GM12878 (cell line): ENCODE data around the gene CNTN4. TPM values are rescaled to one million over a fixed set of nuclear protein-coding genes. Genes with fewer than 3 reads are reported as not detected.

Experiments used
- BCL3 ChIP-seq: IDR thresholded peaks from 2 replicates; pipeline ENCODE4 v1.6.1; 2011; ENCODE audit warnings: borderline replicate concordance, low read depth, mild to moderate bottlenecking, moderate library complexity, low read length; ENCODE audit not compliant: insufficient read depth, poor library complexity, severe bottlenecking
- CEBPB ChIP-seq, 2 experiments: fragments of 150-350 bp in 1 of 2; IDR thresholded peaks; 2 replicates each; pipeline ENCODE4 v1.6.1; 2012 to 2014; ENCODE audit warnings: low read depth in 2 of 2, low read length in 2 of 2, borderline replicate concordance in 1 of 2, inconsistent platforms in 1 of 2
- CHD2 ChIP-seq: IDR thresholded peaks from 2 replicates; pipeline ENCODE4 v1.6.1; 2011; ENCODE audit warnings: low read depth, low read length, improper control_type of control experiment, borderline replicate concordance
- E2F4 ChIP-seq: IDR thresholded peaks from 2 replicates; pipeline ENCODE4 v1.6.1; 2012; ENCODE audit warnings: low read depth, low read length, improper control_type of control experiment
- EED ChIP-seq: sonication (generic); IDR thresholded peaks from 2 replicates; pipeline ENCODE4 v1.6.1; 2016; ENCODE audit warnings: antibody characterized with exemption, low read depth
- ETV6 ChIP-seq, 2 experiments: fragments of 450-650 bp in 1 of 2; IDR thresholded peaks in 1 of 2; conservative IDR thresholded peaks in 1 of 2; 2 replicates each; pipeline ENCODE4 v1.6.1; 2014; ENCODE audit warnings: antibody characterized with exemption in 1 of 2, borderline replicate concordance in 1 of 2, low read depth in 1 of 2, mild to moderate bottlenecking in 1 of 2, moderate library complexity in 1 of 2
- GATAD2B ChIP-seq: fragments of 450-650 bp; conservative IDR thresholded peaks from 2 replicates; pipeline ENCODE4 v1.6.1; 2017; ENCODE audit warnings: low read depth, mild to moderate bottlenecking, moderate library complexity
- HDAC6 ChIP-seq: fragments of 200-600 bp; sonication (generic); IDR thresholded peaks from one replicate; pipeline ENCODE4 v1.8.0; 2017; ENCODE audit warnings: antibody characterized with exemption; ENCODE audit not compliant: unreplicated experiment
- IRF4 ChIP-seq: IDR thresholded peaks from 2 replicates; pipeline ENCODE4 v1.6.1; 2011; ENCODE audit warnings: low read depth, low read length
- JUND ChIP-seq: IDR thresholded peaks from 2 replicates; pipeline ENCODE4 v1.6.1; 2012; ENCODE audit warnings: low read depth, mild to moderate bottlenecking, low read length, improper control_type of control experiment, moderate library complexity
- MYC ChIP-seq: IDR thresholded peaks from 2 replicates; pipeline ENCODE4 v1.6.1; 2011; ENCODE audit warnings: mild to moderate bottlenecking, low read length, moderate library complexity, inconsistent platforms; ENCODE audit not compliant: insufficient read depth, insufficient replicate concordance, insufficient read length, severe bottlenecking
- NFYB ChIP-seq: IDR thresholded peaks from 2 replicates; pipeline ENCODE4 v1.6.1; 2011; ENCODE audit warnings: low read depth, mild to moderate bottlenecking, low read length, improper control_type of control experiment, moderate library complexity; ENCODE audit not compliant: insufficient read depth
- NR2C1 ChIP-seq: fragments of 450-650 bp; IDR thresholded peaks from 2 replicates; pipeline ENCODE4 v1.6.1; 2017; ENCODE audit warnings: antibody characterized with exemption, mild to moderate bottlenecking, moderate library complexity
- PBX3 ChIP-seq: IDR thresholded peaks from 2 replicates; pipeline ENCODE4 v1.6.1; 2011; ENCODE audit warnings: mild to moderate bottlenecking, low read depth, low read length, moderate library complexity; ENCODE audit not compliant: insufficient replicate concordance
- POLR2A ChIP-seq: IDR thresholded peaks from 2 replicates; pipeline ENCODE4 v1.6.1; 2011; ENCODE audit warnings: low read depth, mild to moderate bottlenecking, low read length
- RAD51 ChIP-seq: fragments of 450-650 bp; IDR thresholded peaks from 2 replicates; pipeline ENCODE4 v1.6.1; 2016; ENCODE audit warnings: moderate library complexity, mild to moderate bottlenecking, inconsistent platforms
- RELB ChIP-seq: fragments of 450-650 bp; IDR thresholded peaks from 2 replicates; pipeline ENCODE4 v1.6.1; 2017; ENCODE audit warnings: low read depth, mild to moderate bottlenecking, moderate library complexity
- REST ChIP-seq: IDR thresholded peaks from 2 replicates; pipeline ENCODE4 v1.6.1; 2012; ENCODE audit warnings: mild to moderate bottlenecking, low read depth, low read length
- SREBF2 ChIP-seq: IDR thresholded peaks from 2 replicates; pipeline ENCODE4 v1.6.1; 2012; ENCODE audit warnings: mild to moderate bottlenecking, low read length
- USF2 ChIP-seq: IDR thresholded peaks from 2 replicates; pipeline ENCODE4 v1.6.1; 2011; ENCODE audit warnings: low read depth, low read length, improper control_type of control experiment, borderline replicate concordance
- polyA plus RNA-seq, 11 experiments: library from polyadenylated mRNA; depleted of rRNA in 4 of 11; unstranded in 6 of 11; stranded (reverse) in 5 of 11; fragments of >200 nt; fragmentation: Nextera tagmentation in 4 of 11; fragmentation: Illumina TruSeq in 1 of 11; extraction: Ambion mirVana in 4 of 11; extraction: Trizol in 1 of 11; gene quantifications; 1 replicate in 1 of 11; 2 replicates in 10 of 11; pipeline versions ENCODE4 v1.2.1 to v1.2.3, GENCODE V29; 2011 to 2016; ENCODE audit warnings: inconsistent platforms in 2 of 11, missing spikeins in 2 of 11, low read depth in 1 of 11
- total RNA-seq, 4 experiments: library from RNA; depleted of rRNA in 3 of 4; stranded (reverse); fragments of >200 nt in 3 of 4; fragmentation: Illumina TruSeq in 1 of 4; extraction: Trizol in 1 of 4; gene quantifications; 2 replicates each; pipeline versions ENCODE4 v1.2.1 to v1.2.3, GENCODE V29; 2013 to 2021

CNTN4 gene
- total and polyA plus RNA-seq, 10 of the 15 experiments (the other 5 are each of a cell fraction or from before 2014, with no cell fraction given): 0.05 to 0.43 (median 0.15) TPM; not detected in 1

GRCh38 chr3:2944628-2945027, 846.0 kb downstream of the CNTN4 start (continued):
- TF ChIP-seq REST (no peak), SREBF2 (no peak), PBX3 (no peak), MYC (no peak), IRF4 (peak; percentile 92), BCL3 (no peak), RELB (no peak), ETV6 (conservative IDR thresholded peaks at IDR 0.05 in 1 of 2, IDR thresholded peaks at IDR 0.05 in 1 of 2; ENCODE audit: borderline replicate concordance in 1 of 2, low read depth in 1 of 2) (peak in 1 of 2 experiments; percentile 38; a peak in 1 of 4 replicates), E2F4 (no peak), POLR2A (no peak), GATAD2B (no peak), NFYB (no peak), CHD2 (no peak), EED (peak; percentile 73; the same call in 1 of the 2 replicates), JUND (no peak), HDAC6 (no peak), USF2 (no peak), RAD51 (no peak), CEBPB (IDR thresholded peaks at IDR 0.05; ENCODE audit: borderline replicate concordance in 1 of 2, low read depth in 2 of 2, low read length in 2 of 2) (no peak), NR2C1 (no peak)
